Prostate gland (tissue), 2 donors: ENCODE data around the gene WDR64. TPM values are rescaled to one million over a fixed set of nuclear protein-coding genes. Genes with fewer than 3 reads are reported as not detected.

ENCODE experiments used
- DNase-seq: peaks from one replicate; pipeline ENCODE4 v3.0.0-alpha.2; 2019; ENCODE audit warnings: low spot score
- H3K27ac ChIP-seq, 2 donors: fragments of 200-600 bp; sonication (generic); 2 replicates each; pipeline ENCODE4 v1.5.1; 2017 to 2019
- H3K27me3 ChIP-seq: fragments of 200-600 bp; sonication (generic); replicated peaks from 2 replicates; pipeline ENCODE4 v1.5.1; 2019; ENCODE audit not compliant: insufficient read depth
- H3K36me3 ChIP-seq, 2 donors: fragments of 200-600 bp; sonication (generic); 1 replicate in 1 of 2; 2 replicates in 1 of 2; pipeline versions ENCODE4 v1.5.1 to v1.8.1; 2017 to 2019
- H3K4me1 ChIP-seq: fragments of 200-600 bp; sonication (generic); replicated peaks from 2 replicates; pipeline ENCODE4 v1.5.1; 2019
- H3K4me3 ChIP-seq, 2 donors: fragments of 200-600 bp; sonication (generic); 2 replicates each; pipeline ENCODE4 v1.5.1; 2017 to 2019
- H3K9me3 ChIP-seq: fragments of 200-600 bp; sonication (generic); 2 replicates; pipeline ENCODE4 v1.5.1; 2017
- POLR2A ChIP-seq: fragments of 450-650 bp; IDR thresholded peaks from one replicate; pipeline ENCODE4 v1.6.1; 2016; ENCODE audit warnings: antibody characterized with exemption, mild to moderate bottlenecking
- POLR2AphosphoS5 ChIP-seq: sonication (generic); formaldehyde crosslinking; IDR thresholded peaks from one replicate; pipeline ENCODE4 v1.6.1; 2017; ENCODE audit warnings: antibody characterized with exemption
- WGBS: methylation state at CpG from one replicate; pipeline ENCODE4 v1.1.5; 2018; 5-methylcytosine and 5-hydroxymethylcytosine counted together
- intact Hi-C: fragments of 100-400 bp; cut with DNase I; formaldehyde crosslinking; loops from one replicate; pipeline ENCODE4 v1.14.2; 2022
- total RNA-seq, 2 donors: library from RNA; depleted of rRNA; stranded (reverse); fragments of >200 nt; gene quantifications; one replicate each; pipeline ENCODE4 v1.1.0, GENCODE V29; 2016
- TF ChIP-seq, protein P1 (sequence below), 4 experiments: fragments of 200-600 bp in 2 of 4; fragments of 450-650 bp in 2 of 4; sonication (generic) in 2 of 4; IDR thresholded peaks; 1 replicate in 3 of 4; 2 replicates in 1 of 4; pipeline ENCODE4 v1.5.1; 2016 to 2019; ENCODE audit warnings: antibody characterized with exemption in 4 of 4, mild to moderate bottlenecking in 2 of 4, moderate library complexity in 2 of 4

WDR64 gene
- total RNA-seq, 2 donors from 2014 or later: 0.91 TPM; not detected in 1

DNA sequence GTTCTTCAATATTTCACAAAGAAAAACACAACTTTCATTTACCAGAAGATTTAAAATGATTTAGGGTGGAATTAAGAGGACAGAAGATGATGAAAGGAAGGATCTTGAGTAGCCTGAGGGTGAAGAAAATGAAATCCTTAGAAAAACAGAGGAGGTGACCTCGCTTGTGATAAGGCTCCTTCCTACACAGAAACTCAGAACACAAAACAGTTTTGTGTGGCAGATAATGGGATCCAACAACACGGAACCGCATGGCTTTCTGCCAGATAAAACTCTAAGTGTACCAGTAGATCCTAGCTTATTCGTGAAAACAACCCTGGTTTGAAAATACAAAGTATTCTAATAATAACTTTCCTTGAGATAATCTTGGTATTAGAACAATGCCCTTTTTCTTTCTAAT lies 121.9 kb downstream of the WDR64 start:
- no peaks in the 10 kb centered on the region for H3K9me3 ChIP-seq
- no peaks in the 10 kb centered on the region for H3K27me3 ChIP-seq
- H3K4me1 ChIP-seq: no peaks in the 10 kb centered on the region
- TF ChIP-seq POLR2A (no peak), POLR2AphosphoS5 (no peak)
- TF ChIP-seq, protein P1, sequence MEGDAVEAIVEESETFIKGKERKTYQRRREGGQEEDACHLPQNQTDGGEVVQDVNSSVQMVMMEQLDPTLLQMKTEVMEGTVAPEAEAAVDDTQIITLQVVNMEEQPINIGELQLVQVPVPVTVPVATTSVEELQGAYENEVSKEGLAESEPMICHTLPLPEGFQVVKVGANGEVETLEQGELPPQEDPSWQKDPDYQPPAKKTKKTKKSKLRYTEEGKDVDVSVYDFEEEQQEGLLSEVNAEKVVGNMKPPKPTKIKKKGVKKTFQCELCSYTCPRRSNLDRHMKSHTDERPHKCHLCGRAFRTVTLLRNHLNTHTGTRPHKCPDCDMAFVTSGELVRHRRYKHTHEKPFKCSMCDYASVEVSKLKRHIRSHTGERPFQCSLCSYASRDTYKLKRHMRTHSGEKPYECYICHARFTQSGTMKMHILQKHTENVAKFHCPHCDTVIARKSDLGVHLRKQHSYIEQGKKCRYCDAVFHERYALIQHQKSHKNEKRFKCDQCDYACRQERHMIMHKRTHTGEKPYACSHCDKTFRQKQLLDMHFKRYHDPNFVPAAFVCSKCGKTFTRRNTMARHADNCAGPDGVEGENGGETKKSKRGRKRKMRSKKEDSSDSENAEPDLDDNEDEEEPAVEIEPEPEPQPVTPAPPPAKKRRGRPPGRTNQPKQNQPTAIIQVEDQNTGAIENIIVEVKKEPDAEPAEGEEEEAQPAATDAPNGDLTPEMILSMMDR (IDR thresholded peaks at IDR 0.05): no peak
- no peaks in the 10 kb centered on the region for H3K36me3 ChIP-seq
- intact Hi-C loops: no loop called here
- H3K4me3 ChIP-seq: no peak overlapping the region
- H3K27ac ChIP-seq: no peak overlapping the region
- 54% methylated on average over 4 of the region's 4 CpGs for WGBS
- no peak for DNase-seq

DNA sequence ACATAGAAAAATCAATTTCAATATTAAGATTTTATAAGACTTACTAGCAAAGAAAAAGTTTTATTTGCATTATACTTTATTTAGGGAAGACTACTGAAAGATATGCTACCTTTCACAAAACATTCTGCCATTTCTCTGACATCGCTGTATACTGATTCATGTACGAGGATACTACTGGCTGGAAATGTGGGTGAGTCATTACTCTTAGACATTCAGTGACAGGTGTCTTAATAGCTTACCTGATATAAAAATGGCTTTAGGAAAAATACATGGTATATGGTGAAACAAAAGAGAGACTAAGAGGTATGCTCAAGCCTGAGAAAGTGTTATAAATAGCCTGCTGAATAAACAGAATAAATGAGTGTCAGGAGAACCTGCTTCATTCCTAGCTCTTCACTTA lies 122.9 kb downstream of the WDR64 start:
- TF ChIP-seq POLR2AphosphoS5: no peak
- no peak for TF ChIP-seq POLR2A
- TF ChIP-seq, protein P1 (IDR thresholded peaks at IDR 0.05): no peak
- Histone ChIP-seq H3K27me3 (no peaks in the 10 kb centered on the region), H3K27ac (no peak overlapping the region), H3K4me3 (no peak overlapping the region), H3K9me3 (no peaks in the 10 kb centered on the region), H3K4me1 (no peaks in the 10 kb centered on the region), H3K36me3 (no peaks in the 10 kb centered on the region)
- WGBS: 76% methylated on average over 2 of the region's 2 CpGs
- DNase-seq: no peak
- intact Hi-C loops: no loop called here

DNA sequence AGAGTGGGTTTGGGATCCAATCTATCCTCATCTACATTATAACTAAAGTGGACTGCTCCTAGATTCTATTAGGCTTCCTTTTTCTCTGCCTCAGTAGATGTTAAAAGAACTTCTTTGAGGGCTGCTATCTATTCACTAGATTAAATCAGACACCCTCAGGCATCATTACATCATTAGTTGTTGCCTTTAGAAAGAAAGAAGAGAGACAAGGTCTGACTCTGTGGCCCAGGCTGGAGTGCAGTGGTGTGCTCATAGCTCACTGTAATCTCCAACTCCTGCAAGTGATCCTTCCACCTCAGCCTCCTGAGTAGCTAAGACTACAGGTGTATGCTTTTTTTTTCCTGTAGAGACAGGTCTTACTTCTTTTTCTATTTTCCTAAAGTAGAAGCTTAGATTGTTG lies 124.8 kb downstream of the WDR64 start:
- Histone ChIP-seq H3K4me1 (no peaks in the 10 kb centered on the region), H3K36me3 (no peaks in the 10 kb centered on the region), H3K27ac (no peak overlapping the region), H3K4me3 (no peak overlapping the region), H3K9me3 (no peaks in the 10 kb centered on the region), H3K27me3 (no peaks in the 10 kb centered on the region)
- no peak for DNase-seq
- intact Hi-C loops: no loop called here
- no peak for TF ChIP-seq POLR2AphosphoS5
- TF ChIP-seq POLR2A: no peak

DNA sequence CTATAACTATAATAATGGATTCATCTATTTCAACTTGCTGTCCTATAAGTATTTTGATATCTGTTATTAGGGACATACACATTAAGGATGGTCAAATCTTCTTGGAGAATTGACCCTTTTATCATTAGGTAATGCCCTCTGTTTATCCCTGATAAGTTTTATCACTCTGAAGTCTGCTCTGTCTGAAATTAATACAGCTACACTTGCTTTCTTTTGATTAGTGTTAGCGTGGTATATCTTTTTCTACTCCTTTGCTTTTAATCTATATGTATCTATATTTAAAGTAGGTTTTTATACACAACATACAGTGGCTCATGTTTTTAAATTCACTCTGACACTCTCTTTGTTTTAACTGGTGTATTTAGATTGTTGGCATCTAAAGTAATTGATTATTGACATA lies 126.0 kb downstream of the WDR64 start:
- Histone ChIP-seq H3K4me3 (no peak overlapping the region), H3K4me1 (no peaks in the 10 kb centered on the region), H3K9me3 (no peaks in the 10 kb centered on the region), H3K36me3 (no peaks in the 10 kb centered on the region), H3K27ac (no peak overlapping the region), H3K27me3 (no peaks in the 10 kb centered on the region)
- WGBS: 91% methylated on average over 1 of the region's 1 CpG
- intact Hi-C loops: no loop called here
- no peak for DNase-seq
- TF ChIP-seq POLR2A: no peak
- TF ChIP-seq POLR2AphosphoS5: no peak
- TF ChIP-seq, protein P1 (IDR thresholded peaks at IDR 0.05): no peak

DNA sequence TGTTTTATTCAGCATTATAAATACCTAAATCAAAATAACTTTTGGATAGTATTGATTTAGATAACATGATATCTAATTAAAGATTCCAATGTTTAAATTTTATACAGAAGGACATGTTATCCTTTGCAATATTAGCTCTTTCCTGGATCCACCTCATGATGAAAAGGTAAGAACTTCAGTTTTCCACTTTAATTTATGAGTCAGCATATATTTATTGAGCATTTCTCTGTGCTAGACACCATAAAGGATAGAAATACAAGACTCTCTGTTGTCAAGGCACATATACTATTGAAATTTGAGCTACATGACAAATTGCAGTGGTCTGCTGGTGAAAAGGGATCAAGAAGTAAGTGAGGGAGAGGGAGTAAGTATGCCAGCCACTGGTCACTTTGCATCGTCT lies 127.8 kb downstream of the WDR64 start:
- Histone ChIP-seq H3K4me3 (no peak overlapping the region), H3K4me1 (no peaks in the 10 kb centered on the region), H3K27ac (no peak overlapping the region), H3K9me3 (no peaks in the 10 kb centered on the region), H3K36me3 (no peaks in the 10 kb centered on the region), H3K27me3 (no peaks in the 10 kb centered on the region)
- TF ChIP-seq POLR2AphosphoS5: no peak
- TF ChIP-seq, protein P1 (IDR thresholded peaks at IDR 0.05): no peak
- TF ChIP-seq POLR2A: no peak
- WGBS: 94% methylated on average over 1 of the region's 1 CpG
- DNase-seq: no peak
- intact Hi-C loops: no loop called here
